Neural progenitor cell (in vitro differentiated cells): Measurements from ENCODE around the gene DIDO1.

ENCODE experiments used
- CTCF ChIP-seq: fragments of 200-600 bp; sonication (generic); IDR thresholded peaks from 2 replicates; pipeline ENCODE4 v1.5.1; 2017; ENCODE audit warnings: antibody characterized with exemption, mild to moderate bottlenecking
- EZH2 ChIP-seq: fragments of 200-600 bp; sonication (generic); IDR thresholded peaks from 2 replicates; pipeline ENCODE4 v1.6.1; 2017; ENCODE audit warnings: antibody characterized with exemption, mild to moderate bottlenecking, moderate library complexity
- EZH2phosphoT487 ChIP-seq: fragments of 200-600 bp; sonication (generic); IDR thresholded peaks from 2 replicates; pipeline ENCODE4 v1.6.1; 2017; ENCODE audit warnings: antibody characterized with exemption

GRCh38 chr20:62926229-62927127, at the start of gene DIDO1:
- TF ChIP-seq CTCF (peak; percentile 64), EZH2 (no peak), EZH2phosphoT487 (no peak)
